NCI-H146 treated with DMSO at 0.1 percent for 48 hours (cell line): ENCODE results near the gene TTC4.

Experiments used
- DNase-seq: peaks from one replicate; lab custom pipeline; 2025; ENCODE audit not compliant: unreplicated experiment; lab: John Stamatoyannopoulos, UW

The TTC4 gene

GRCh38 chr1:54715493-54716298 lies at the start of gene TTC4:
Gene TTC4, plus strand, starts transcription at chr1:54715861. Its CDS starts 48 bp downstream, at chr1:54715909.
- DNase-seq, result peak; percentile 49

- no peak for DNase-seq
Measured at GRCh38 chr1:54666333-54666732, 49.3 kb upstream of the TTC4 start.

- no peak for DNase-seq
Measured at GRCh38 chr1:54667797-54668196, 47.9 kb upstream of the TTC4 start.

GRCh38 chr1:54668567-54668966 lies 47.1 kb upstream of the TTC4 start:
- DNase-seq, result no peak

- DNase-seq, result peak; percentile 35
Measured at GRCh38 chr1:54671985-54672608, 43.6 kb upstream of the TTC4 start.

- DNase-seq, result no peak
Measured at GRCh38 chr1:54678776-54679643, 36.7 kb upstream of the TTC4 start.

GRCh38 chr1:54679706-54680105 lies 36.0 kb upstream of the TTC4 start:
- no peak for DNase-seq

GRCh38 chr1:54680387-54680786 lies 35.3 kb upstream of the TTC4 start:
- DNase-seq, result no peak

- peak; percentile 11 for DNase-seq
Measured at GRCh38 chr1:54681358-54681757, 34.3 kb upstream of the TTC4 start.

- DNase-seq, result no peak
Measured at GRCh38 chr1:54683453-54683852, 32.2 kb upstream of the TTC4 start.

GRCh38 chr1:54685335-54685905 lies 30.2 kb upstream of the TTC4 start:
- no peak for DNase-seq

GRCh38 chr1:54686155-54686554 lies 29.5 kb upstream of the TTC4 start:
- no peak for DNase-seq

- no peak for DNase-seq
Measured at GRCh38 chr1:54694771-54695170, 20.9 kb upstream of the TTC4 start.

- DNase-seq, result no peak
Measured at GRCh38 chr1:54695221-54695620, 20.4 kb upstream of the TTC4 start.

- DNase-seq, result no peak
Measured at GRCh38 chr1:54695764-54696163, 19.9 kb upstream of the TTC4 start.

- DNase-seq, result no peak
Measured at GRCh38 chr1:54696262-54696661, 19.4 kb upstream of the TTC4 start.

- DNase-seq, result no peak
Measured at GRCh38 chr1:54697896-54698295, 17.8 kb upstream of the TTC4 start.

- no peak for DNase-seq
Measured at GRCh38 chr1:54698346-54698745, 17.3 kb upstream of the TTC4 start.

- DNase-seq, result no peak
Measured at GRCh38 chr1:54699936-54700525, 15.6 kb upstream of the TTC4 start.

- DNase-seq, result no peak
Measured at GRCh38 chr1:54701066-54701465, 14.6 kb upstream of the TTC4 start.

GRCh38 chr1:54701996-54702395 lies 13.7 kb upstream of the TTC4 start:
- DNase-seq, result no peak
